RWPE1 (cell line): ENCODE measurements around the gene TNK2.
"Not testable (repeated sequence)": the region's sequence is repeated elsewhere in the genome, so short reads cannot be mapped to it uniquely, and the experiment has no call there.

ENCODE experiments used
- CTCF ChIA-PET: fragments of 350-600 bp; sonication (Branson Sonifier 250); formaldehyde crosslinking; extraction: SDS; loops from one replicate; lab custom pipeline; 2021; lab: Yijun Ruan, JAX
- POLR2A ChIA-PET: fragments of 400-600 bp; formaldehyde crosslinking; extraction: SDS; loops from one replicate; lab custom pipeline; 2020; ENCODE audit warnings: antibody characterized with exemption; ENCODE audit not compliant: low non-redundant PET; lab: Yijun Ruan, JAX
- DNase-seq: peaks from one replicate; pipeline ENCODE4 v3.0.0; 2012; ENCODE audit warnings: low spot score
- H3K27ac ChIP-seq: fragments of 450-650 bp; 2 replicates; pipeline ENCODE4 v1.5.1; 2017
- TF ChIP-seq, protein P1 (sequence below): fragments of 450-650 bp; conservative IDR thresholded peaks from 2 replicates; pipeline ENCODE4 v1.5.1; 2017; ENCODE audit warnings: low read depth, mild to moderate bottlenecking

The TNK2 gene

DNA sequence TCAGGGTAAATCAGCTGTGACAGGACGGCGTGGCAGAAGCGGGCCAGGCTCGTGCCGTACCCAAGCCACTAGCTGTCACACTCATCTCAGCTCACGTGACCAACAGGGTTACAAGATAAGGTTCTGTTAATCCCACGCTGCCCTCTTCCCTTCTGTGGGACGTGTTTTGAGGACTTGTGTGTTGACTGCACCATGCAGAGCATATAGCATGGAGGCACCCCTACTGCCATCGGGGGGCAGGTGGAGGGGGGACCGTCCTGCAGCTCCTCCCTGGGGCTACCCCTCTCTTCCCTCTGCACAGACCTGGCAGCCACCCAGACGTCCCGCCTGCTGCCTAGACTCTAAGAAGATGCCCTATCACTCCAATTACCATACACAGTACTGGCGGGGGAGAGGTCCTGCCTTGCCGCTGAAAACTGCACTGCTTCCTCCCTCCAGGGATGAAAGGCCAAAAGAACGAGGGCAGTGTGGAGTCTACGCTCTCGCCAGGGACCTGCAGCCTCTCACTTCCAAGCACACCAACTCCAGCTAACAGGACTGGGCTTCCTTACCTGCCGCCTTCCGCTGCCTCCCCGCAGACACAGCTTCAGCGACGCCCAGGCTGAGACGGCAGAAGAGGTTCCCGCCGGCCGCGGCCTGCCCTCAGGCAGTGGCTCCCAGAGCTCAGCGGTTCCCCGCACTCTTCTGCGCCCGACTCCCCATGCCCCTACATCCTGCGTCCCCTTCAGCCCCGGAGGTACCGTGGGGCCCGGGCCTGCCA lies at the start of gene TNK2:
TNK2 (minus strand) TSS at position 618 of the 760 bp plus-strand sequence. CDS start 19,963 bp downstream, outside the sequence.
- ChIA-PET POLR2A (interaction anchor here (1.0 kb wide), 1 partner anchor 13 kb away, joined by 3 read pairs; no protein-coding TSS in a partner anchor), CTCF (interaction anchor here (0.7 to 4.4 kb wide), 3 partner anchors 13 to 336 kb away, joined by 3 to 43 read pairs (median 7); no protein-coding TSS in a partner anchor)
- TF ChIP-seq, protein P1, sequence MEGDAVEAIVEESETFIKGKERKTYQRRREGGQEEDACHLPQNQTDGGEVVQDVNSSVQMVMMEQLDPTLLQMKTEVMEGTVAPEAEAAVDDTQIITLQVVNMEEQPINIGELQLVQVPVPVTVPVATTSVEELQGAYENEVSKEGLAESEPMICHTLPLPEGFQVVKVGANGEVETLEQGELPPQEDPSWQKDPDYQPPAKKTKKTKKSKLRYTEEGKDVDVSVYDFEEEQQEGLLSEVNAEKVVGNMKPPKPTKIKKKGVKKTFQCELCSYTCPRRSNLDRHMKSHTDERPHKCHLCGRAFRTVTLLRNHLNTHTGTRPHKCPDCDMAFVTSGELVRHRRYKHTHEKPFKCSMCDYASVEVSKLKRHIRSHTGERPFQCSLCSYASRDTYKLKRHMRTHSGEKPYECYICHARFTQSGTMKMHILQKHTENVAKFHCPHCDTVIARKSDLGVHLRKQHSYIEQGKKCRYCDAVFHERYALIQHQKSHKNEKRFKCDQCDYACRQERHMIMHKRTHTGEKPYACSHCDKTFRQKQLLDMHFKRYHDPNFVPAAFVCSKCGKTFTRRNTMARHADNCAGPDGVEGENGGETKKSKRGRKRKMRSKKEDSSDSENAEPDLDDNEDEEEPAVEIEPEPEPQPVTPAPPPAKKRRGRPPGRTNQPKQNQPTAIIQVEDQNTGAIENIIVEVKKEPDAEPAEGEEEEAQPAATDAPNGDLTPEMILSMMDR, result no peak
- no peak for DNase-seq
- peak within 1 kb of the TSS; percentile 99 for H3K27ac ChIP-seq

DNA sequence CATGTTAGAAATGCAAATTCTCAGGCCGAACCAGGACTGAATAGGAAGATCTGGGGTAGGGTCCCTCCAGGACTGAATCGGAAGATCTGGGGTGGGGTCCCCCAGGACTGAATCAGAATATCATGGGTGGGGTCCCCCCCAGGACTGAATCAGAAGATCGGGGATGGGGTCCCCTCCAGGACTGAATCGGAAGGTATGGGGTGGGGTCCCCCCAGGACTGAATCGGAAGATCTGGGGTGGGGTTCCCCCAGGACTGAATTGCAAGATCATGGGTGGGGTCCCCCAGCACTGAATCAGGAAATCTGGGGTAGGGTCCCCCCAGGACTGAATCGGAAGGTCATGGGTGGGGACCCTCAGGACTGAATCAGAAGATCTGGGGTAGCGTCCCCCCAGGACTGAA lies 48.2 kb upstream of the TNK2 start:
- H3K27ac ChIP-seq, result no peak overlapping the region
- TF ChIP-seq, protein P1, result no peak
- ChIA-PET CTCF (no interaction called here), POLR2A (no interaction called here)
- DNase-seq, result no peak

DNA sequence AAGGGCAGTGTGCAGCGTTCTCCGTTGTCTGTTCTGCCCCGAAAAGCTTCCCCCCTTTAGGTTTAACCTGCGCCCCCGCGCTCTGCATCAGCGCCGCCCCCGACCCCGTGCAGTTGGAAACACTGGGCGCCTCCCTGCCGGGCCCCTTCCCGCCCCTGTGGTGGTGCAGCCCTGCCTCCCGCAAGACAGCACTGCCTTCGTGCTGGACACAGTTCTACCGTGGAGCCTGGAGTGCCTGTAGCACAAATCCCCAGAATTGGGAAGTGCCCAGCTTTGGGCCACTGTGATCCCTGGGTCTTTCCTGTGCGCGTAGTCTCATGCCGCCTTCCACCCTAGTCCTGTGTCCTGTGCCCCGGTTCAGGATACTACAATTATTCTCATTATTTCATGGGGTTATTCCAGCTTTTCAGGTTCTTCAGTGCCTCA lies 47.1 kb upstream of the TNK2 start:
- POLR2A ChIA-PET, DNase-seq, H3K27ac ChIP-seq: not testable (repeated sequence)
- CTCF ChIA-PET, result interaction anchor here (1.0 kb wide), 1 partner anchor 92 kb away, joined by 4 read pairs; no protein-coding TSS in a partner anchor

DNA sequence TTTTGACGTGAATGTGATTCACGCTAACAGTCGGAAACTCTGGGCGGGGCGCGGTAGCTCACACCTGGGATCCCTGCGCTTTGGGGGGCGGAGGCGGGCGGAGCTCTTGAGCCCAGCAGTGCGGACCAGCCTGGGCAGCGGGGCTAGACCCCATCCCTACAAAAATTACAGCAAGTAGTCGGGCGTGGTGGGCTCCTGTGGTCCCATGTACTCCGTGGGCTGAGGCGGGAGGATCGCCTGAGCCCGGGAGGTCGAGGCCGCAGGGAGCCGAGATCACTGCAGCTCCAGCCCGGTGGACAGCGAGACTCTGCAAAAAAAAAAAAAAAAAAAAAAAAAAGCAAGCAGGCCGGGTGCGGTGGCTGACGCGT lies 46.4 kb upstream of the TNK2 start:
- H3K27ac ChIP-seq, POLR2A ChIA-PET, DNase-seq: not testable (repeated sequence)
- CTCF ChIA-PET, result interaction anchor here (1.0 kb wide), 1 partner anchor 91 kb away, joined by 4 read pairs; no protein-coding TSS in a partner anchor

DNA sequence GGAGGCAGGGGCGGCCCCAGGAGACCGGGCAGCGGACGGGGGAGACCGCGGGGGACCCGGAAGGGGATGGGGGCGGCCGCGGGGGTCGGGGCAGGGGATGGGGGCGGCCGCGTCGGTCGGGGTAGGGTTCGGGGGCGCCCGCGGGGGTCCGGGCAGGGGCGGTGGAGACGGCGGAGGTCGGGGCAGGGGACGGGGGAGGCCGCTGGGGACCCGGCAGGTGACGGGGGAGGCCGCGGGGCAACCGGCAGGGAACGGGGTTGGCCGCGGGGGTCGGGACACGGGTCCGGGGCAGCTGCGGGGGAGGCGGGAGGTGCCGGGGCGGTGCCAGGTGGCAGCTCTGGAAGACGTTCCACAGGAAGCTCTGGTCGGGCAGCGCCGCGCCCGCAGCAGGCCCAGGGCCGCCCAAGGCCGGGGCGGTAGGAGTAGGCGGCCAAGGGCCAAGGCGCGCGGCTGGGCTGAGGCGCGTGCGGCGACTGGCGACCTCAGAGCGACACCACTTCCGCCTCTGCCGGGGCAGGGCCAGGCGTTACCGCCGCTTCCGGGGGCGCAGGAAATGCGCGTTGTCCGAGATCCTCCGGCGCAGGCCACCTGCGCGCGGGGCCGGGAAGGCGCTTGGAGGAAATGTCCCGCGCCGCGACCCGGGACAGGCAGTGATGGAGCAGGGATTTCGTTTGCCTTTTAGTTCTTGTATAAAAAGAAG lies 45.9 kb upstream of the TNK2 start:
- peak; percentile 8 for DNase-seq
- H3K27ac ChIP-seq, CTCF ChIA-PET, POLR2A ChIA-PET: not testable (repeated sequence)

DNA sequence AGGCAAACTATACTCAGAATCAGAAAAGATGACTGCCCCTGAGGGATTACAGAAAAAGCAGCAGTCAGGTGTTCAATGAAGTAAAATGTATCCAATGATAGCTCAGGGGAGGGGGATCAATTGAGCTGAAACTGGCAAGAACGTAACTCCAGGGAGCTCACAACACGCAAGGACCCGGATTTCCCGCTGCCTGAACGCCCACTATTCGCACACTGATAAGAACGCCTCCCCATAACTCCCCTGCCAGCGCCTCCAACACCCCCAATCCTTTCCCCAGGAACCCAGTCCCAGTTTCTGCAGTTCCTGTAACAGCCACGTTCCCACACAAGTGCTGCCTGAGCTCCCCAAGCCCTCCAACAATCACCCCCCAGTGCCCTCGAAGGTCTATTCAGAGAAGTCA lies 44.2 kb upstream of the TNK2 start:
- POLR2A ChIA-PET, CTCF ChIA-PET, H3K27ac ChIP-seq, DNase-seq: not testable (repeated sequence)

DNA sequence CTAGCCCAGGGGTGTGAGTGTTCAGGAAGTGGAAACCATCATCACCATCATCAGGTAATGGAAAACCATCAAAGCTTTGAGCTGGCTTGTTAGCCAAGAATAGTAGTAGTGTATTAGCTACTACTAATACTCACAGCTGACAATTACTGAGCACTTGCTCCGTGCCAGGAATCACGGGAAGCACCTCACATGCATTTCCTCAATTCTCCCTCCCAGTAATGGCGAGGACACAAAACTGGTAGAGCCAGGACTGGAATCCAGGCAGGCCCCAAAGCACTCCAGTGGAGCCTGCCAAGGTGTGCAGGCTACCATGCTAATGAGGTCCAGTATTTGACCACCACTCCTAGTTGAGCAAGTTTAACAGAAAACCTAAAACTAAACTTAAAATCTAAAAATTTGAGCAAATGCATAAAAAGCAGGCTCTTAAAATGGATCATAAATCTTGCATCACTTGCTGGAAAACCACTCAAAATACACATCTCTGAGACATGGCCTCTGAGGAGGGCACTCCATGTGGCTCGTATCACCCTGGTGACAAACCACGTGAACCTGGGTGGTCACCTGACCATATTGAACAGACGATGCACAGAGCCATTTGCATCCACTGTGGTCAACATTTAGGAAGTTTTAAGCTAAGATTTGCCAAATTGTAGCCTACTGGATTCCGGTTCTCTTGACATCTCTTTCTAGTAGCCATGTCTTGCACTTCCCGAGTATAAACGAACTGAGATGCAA lies 43.3 kb upstream of the TNK2 start:
- CTCF ChIA-PET, POLR2A ChIA-PET, H3K27ac ChIP-seq, DNase-seq: not testable (repeated sequence)

DNA sequence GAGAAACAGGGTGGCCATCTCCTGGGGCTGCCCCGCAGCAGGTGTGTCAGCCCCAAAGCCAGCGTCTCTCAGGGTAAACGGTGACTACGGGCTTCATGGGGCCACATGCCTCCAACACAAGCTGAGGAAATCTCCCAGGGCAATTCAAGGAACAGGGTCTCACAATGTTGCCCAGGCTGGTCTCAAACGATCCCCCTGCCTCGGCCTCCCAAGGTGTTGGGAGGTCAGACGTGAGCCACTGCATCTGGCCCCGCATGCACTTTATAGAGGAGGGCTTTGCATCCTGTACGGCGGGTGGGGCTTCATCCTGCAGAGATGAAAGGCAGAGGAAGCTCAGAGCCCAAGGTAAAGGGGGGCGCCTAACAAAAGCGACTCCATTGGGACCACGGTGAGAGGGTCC lies 42.4 kb upstream of the TNK2 start:
- H3K27ac ChIP-seq, POLR2A ChIA-PET, CTCF ChIA-PET, DNase-seq: not testable (repeated sequence)

DNA sequence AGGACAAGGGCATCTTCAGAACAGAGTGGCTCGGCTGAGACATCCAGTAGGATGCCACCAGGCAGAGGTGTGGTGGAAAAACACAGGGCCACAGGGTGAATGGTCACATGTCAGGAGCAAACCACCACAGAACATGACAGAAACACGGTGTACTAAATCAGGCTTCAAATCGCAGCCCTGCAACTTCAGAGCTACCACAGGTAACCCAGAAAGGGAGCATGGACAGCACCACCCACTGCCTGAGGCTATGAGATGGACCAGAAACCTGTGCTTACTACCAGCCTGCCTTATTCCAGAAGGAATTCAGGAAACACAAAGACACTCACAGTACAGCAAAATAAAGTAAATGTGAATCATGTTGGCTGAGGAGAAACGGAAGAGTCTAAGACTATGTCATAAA lies 41.8 kb upstream of the TNK2 start:
- DNase-seq, CTCF ChIA-PET, H3K27ac ChIP-seq, POLR2A ChIA-PET: not testable (repeated sequence)

DNA sequence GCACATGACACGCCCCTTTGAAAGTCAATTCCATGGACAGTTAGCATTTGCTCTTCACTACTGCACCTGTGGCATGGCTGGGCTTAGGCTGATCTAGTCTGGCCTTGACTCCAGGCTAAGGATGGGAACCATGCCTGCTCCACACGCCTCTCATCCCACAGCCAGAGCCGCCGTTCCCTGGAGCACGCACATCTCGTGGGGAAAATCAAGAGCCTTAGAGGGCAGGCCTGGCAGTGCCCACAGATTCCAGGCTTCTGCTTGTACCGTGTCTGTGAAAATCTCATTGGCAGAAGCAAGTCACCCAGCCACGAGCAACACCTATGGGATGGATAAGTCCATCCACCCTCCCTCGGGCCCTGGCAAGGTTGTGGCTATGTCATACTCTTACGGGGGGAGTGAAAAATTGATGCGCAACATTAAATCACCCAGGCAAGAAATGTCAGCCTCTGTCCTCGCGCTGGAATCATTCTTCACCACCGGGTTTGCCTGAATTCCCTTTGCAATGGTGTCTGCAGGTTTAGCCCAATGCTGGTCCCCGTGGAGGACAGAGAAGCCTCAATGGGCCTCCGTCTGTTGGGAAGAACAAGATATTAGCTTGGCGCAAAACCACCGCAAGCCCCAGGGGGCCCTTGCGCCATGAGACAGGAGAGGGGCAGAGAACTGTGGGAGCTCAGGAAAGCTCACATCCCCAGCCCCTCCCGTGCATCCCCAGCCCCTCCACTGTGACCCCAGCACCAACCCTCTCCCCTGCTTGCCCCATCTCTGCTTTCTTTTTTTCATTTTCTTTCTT lies 38.8 kb upstream of the TNK2 start:
- CTCF ChIA-PET, DNase-seq, H3K27ac ChIP-seq, POLR2A ChIA-PET: not testable (repeated sequence)

DNA sequence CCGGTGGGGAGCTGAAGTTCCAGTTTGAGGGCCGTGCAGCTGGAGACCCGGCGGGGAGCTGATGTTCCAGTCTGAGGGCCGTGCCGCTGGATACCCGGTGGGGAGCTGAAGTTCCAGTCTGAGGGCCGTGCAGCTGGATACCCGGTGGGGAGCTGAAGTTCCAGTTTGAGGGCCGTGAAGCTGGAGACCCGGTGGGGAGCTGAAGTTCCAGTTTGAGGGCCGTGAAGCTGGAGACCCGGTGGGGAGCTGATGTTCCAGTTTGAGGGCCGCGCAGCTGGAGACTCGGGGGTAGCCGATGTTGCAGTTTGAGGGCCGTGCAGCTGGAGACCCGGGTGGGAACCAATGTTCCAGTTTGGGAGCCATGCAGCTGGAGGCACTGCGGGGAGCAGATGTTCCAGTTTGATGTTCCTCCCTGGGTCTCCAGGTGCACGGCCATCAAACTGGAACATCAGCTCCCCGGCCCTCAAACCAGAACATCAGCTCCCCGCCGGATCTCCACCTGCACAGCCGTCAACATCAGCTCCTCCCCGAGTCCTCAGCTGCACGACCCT lies 33.0 kb upstream of the TNK2 start:
- H3K27ac ChIP-seq, POLR2A ChIA-PET, DNase-seq: not testable (repeated sequence)
- CTCF ChIA-PET, result interaction anchor here (1.2 kb wide), 1 partner anchor 27 kb away, joined by 4 read pairs; no protein-coding TSS in a partner anchor

DNA sequence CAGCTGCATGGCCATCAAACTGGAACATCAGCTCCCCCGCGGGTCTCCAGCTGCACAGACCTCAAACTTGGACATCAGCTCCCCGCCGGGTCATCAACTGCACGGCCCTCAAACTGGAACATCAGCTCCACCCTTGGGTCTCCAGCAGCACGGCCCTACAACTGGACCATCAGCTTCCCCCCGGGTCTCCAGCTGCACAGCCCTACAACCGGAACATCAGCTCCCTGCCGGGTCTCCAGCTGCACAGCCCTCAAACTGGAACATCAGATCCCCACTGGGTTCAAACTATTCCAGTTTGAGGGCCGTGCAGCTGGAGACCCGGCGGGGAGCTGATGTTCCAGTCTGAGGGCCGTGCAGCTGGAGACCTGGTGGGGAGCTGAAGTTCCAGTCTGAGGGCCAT lies 32.5 kb upstream of the TNK2 start:
- CTCF ChIA-PET, result interaction anchor here (1.2 kb wide), 1 partner anchor 26 kb away, joined by 4 read pairs; no protein-coding TSS in a partner anchor
- POLR2A ChIA-PET, H3K27ac ChIP-seq, DNase-seq: not testable (repeated sequence)
